ENCODE measurements around the gene MYEOV. TPM values are rescaled to one million over a fixed set of nuclear protein-coding genes. Genes with fewer than 3 reads are reported as not detected.

Gene MYEOV
- total RNA-seq, 1 donor from 2014 or later: 36.9 TPM

- no peaks in the 10 kb centered on the region for H3K36me3 ChIP-seq (ENCODE audit: control insufficient read depth, insufficient read depth, low read length)
- TF ChIP-seq CTCF (IDR thresholded peaks at IDR 0.05; ENCODE audit: insufficient read depth, low read length, poor library complexity, severe bottlenecking): no peak
- DNase-seq (ENCODE audit: low read depth): no peak
- no peaks in the 10 kb centered on the region for H3K27me3 ChIP-seq (ENCODE audit: control insufficient read depth, insufficient read depth, low read length)
- H3K4me3 ChIP-seq (ENCODE audit: low read depth, low read length): no peak overlapping the region
Measured at GRCh38 chr11:69262918-69263735, 30.8 kb upstream of the MYEOV start.

GRCh38 chr11:69263736-69264052 lies 30.3 kb upstream of the MYEOV start:
- no peaks in the 10 kb centered on the region for H3K36me3 ChIP-seq (ENCODE audit: control insufficient read depth, insufficient read depth, low read length)
- no peaks in the 10 kb centered on the region for H3K27me3 ChIP-seq (ENCODE audit: control insufficient read depth, insufficient read depth, low read length)
- no peak for TF ChIP-seq CTCF (IDR thresholded peaks at IDR 0.05; ENCODE audit: insufficient read depth, low read length, poor library complexity, severe bottlenecking)
- no peak overlapping the region for H3K4me3 ChIP-seq (ENCODE audit: low read depth, low read length)
- no peak for DNase-seq (ENCODE audit: low read depth)

GRCh38 chr11:69264486-69264885 lies 29.5 kb upstream of the MYEOV start:
- Histone ChIP-seq H3K4me3 (ENCODE audit: low read depth, low read length) (no peak overlapping the region), H3K36me3 (ENCODE audit: control insufficient read depth, insufficient read depth, low read length) (no peaks in the 10 kb centered on the region), H3K27me3 (ENCODE audit: control insufficient read depth, insufficient read depth, low read length) (no peaks in the 10 kb centered on the region)
- DNase-seq (ENCODE audit: low read depth): no peak
- no peak for TF ChIP-seq CTCF (IDR thresholded peaks at IDR 0.05; ENCODE audit: insufficient read depth, low read length, poor library complexity, severe bottlenecking)

- no peaks in the 10 kb centered on the region for H3K36me3 ChIP-seq (ENCODE audit: control insufficient read depth, insufficient read depth, low read length)
- DNase-seq (ENCODE audit: low read depth): no peak
- no peak for TF ChIP-seq CTCF (IDR thresholded peaks at IDR 0.05; ENCODE audit: insufficient read depth, low read length, poor library complexity, severe bottlenecking)
- H3K4me3 ChIP-seq (ENCODE audit: low read depth, low read length): no peak overlapping the region
- H3K27me3 ChIP-seq (ENCODE audit: control insufficient read depth, insufficient read depth, low read length): no peaks in the 10 kb centered on the region
Measured at GRCh38 chr11:69265210-69265609, 28.7 kb upstream of the MYEOV start.

- no peaks in the 10 kb centered on the region for H3K27me3 ChIP-seq (ENCODE audit: control insufficient read depth, insufficient read depth, low read length)
- H3K36me3 ChIP-seq (ENCODE audit: control insufficient read depth, insufficient read depth, low read length): no peaks in the 10 kb centered on the region
- DNase-seq (ENCODE audit: low read depth): no peak
- TF ChIP-seq CTCF (IDR thresholded peaks at IDR 0.05; ENCODE audit: insufficient read depth, low read length, poor library complexity, severe bottlenecking): no peak
- H3K4me3 ChIP-seq (ENCODE audit: low read depth, low read length): no peak overlapping the region
Measured at GRCh38 chr11:69265911-69266510, 27.9 kb upstream of the MYEOV start.
